SK-N-SH (cell line): Measurements from ENCODE around the gene EHMT2. TPM values are rescaled to one million over a fixed set of nuclear protein-coding genes. Genes with fewer than 3 reads are reported as not detected.

Experiments
- CTCF ChIA-PET: fragments of 300-600, 350-600 bp; formaldehyde crosslinking; extraction: SDS; loops from one replicate; lab custom pipeline; 2021; lab: Yijun Ruan, JAX
- POLR2A ChIA-PET: fragments of 350-600 bp; sonication (Branson Sonifier 250); formaldehyde crosslinking; extraction: SDS; loops from one replicate; lab custom pipeline; 2020; ENCODE audit warnings: antibody characterized with exemption, inconsistent platforms; lab: Yijun Ruan, JAX
- DNase-seq: peaks from one replicate; pipeline ENCODE4 v3.0.0; 2012
- H2AFZ ChIP-seq: fragments of 200-600 bp; sonication (generic); 2 replicates; pipeline ENCODE4 v1.8.1; 2016; ENCODE audit warnings: antibody characterized with exemption, mild to moderate bottlenecking, low read depth
- H3F3A ChIP-seq: fragments of 200-600 bp; sonication (generic); replicated peaks from 2 replicates; pipeline ENCODE3; 2016; ENCODE audit warnings: antibody characterized with exemption, mild to moderate bottlenecking; ENCODE audit not compliant: insufficient read depth
- H3K27ac ChIP-seq, 2 experiments: fragments of 200-500 bp in 1 of 2; fragments of 200-600 bp in 1 of 2; sonication (Bioruptor generic) in 1 of 2; sonication (generic), shearing (Covaris generic) in 1 of 2; 2 replicates each; pipeline versions ENCODE4 v1.5.1 to v1.6.1; 2014 to 2016; ENCODE audit warnings: low read depth in 2 of 2, inconsistent platforms in 1 of 2, low read length in 1 of 2, mild to moderate bottlenecking in 1 of 2, mixed read lengths in 1 of 2
- H3K27me3 ChIP-seq: fragments of 200-600 bp; sonication (generic), shearing (Covaris generic); 2 replicates; pipeline ENCODE4 v1.6.1; 2016; ENCODE audit warnings: mixed run types; ENCODE audit not compliant: insufficient read depth
- H3K36me3 ChIP-seq, 2 experiments: fragments of 200-500 bp in 1 of 2; fragments of 200-600 bp in 1 of 2; sonication (Bioruptor generic) in 1 of 2; sonication (generic) in 1 of 2; replicated peaks in 1 of 2; 2 replicates each; pipeline versions ENCODE3 to v1.5.1; 2014 to 2016; ENCODE audit warnings: low read length in 1 of 2, mild to moderate bottlenecking in 1 of 2; ENCODE audit not compliant: insufficient read depth in 2 of 2, control insufficient read depth in 1 of 2
- H3K4me1 ChIP-seq, 2 experiments: fragments of 200-500 bp in 1 of 2; fragments of 200-600 bp in 1 of 2; sonication (Bioruptor generic) in 1 of 2; sonication (generic), shearing (Covaris generic) in 1 of 2; 2 replicates each; pipeline versions ENCODE4 v1.5.1 to v1.6.1; 2014 to 2016; ENCODE audit warnings: low read depth in 1 of 2, low read length in 1 of 2, mixed run types in 1 of 2; ENCODE audit not compliant: insufficient read depth in 2 of 2, control insufficient read depth in 1 of 2
- H3K4me2 ChIP-seq: fragments of 200-600 bp; sonication (generic), shearing (Covaris generic); 2 replicates; pipeline ENCODE4 v1.6.1; 2017; ENCODE audit warnings: mixed run types
- H3K4me3 ChIP-seq, 2 experiments: fragments of 200-500 bp in 1 of 2; fragments of 200-600 bp in 1 of 2; sonication (Bioruptor generic) in 1 of 2; sonication (generic), shearing (Covaris generic) in 1 of 2; 2 replicates each; pipeline versions ENCODE4 v1.5.1 to v1.8.1; 2014 to 2016; ENCODE audit warnings: low read depth in 2 of 2, inconsistent platforms in 1 of 2, low read length in 1 of 2, mild to moderate bottlenecking in 1 of 2, mixed read lengths in 1 of 2, moderate library complexity in 1 of 2
- H3K79me2 ChIP-seq: fragments of 200-600 bp; sonication (generic); 2 replicates; pipeline ENCODE4 v1.8.1; 2017; ENCODE audit warnings: mild to moderate bottlenecking; ENCODE audit not compliant: insufficient read depth
- H3K9ac ChIP-seq: fragments of 200-600 bp; sonication (generic); 2 replicates; pipeline ENCODE4 v1.6.1; 2017; ENCODE audit warnings: mixed run types
- H3K9me2 ChIP-seq: fragments of 200-600 bp; sonication (generic); 2 replicates; pipeline ENCODE4 v1.6.1; 2017; ENCODE audit warnings: mixed run types
- H3K9me3 ChIP-seq: fragments of 200-600 bp; sonication (generic); 2 replicates; pipeline ENCODE4 v1.6.1; 2017; ENCODE audit warnings: mixed run types, mild to moderate bottlenecking, moderate library complexity
- H4K20me1 ChIP-seq: fragments of 200-600 bp; sonication (generic); 2 replicates; pipeline ENCODE4 v1.6.1; 2017; ENCODE audit warnings: mild to moderate bottlenecking, mixed run types; ENCODE audit not compliant: insufficient read depth
- EP300 ChIP-seq, 2 experiments: IDR thresholded peaks; 2 replicates each; pipeline versions ENCODE4 v1.4.0 to v1.6.1; 2012; ENCODE audit warnings: borderline replicate concordance in 1 of 2, low read depth in 1 of 2, low read length in 1 of 2
- EZH2phosphoT487 ChIP-seq: fragments of 200-600 bp; sonication (generic); IDR thresholded peaks from 2 replicates; pipeline ENCODE4 v1.6.1; 2017; ENCODE audit warnings: low read depth, mixed run types, mild to moderate bottlenecking, antibody characterized with exemption, moderate library complexity, borderline replicate concordance
- FOSL2 ChIP-seq: IDR thresholded peaks from 2 replicates; pipeline ENCODE4 v1.4.0; 2012; ENCODE audit warnings: low read depth, mild to moderate bottlenecking, moderate library complexity, borderline replicate concordance
- FOXJ3 ChIP-seq: sonication (generic); formaldehyde crosslinking; IDR thresholded peaks from 2 replicates; pipeline ENCODE4 v1.5.1; 2020; ENCODE audit warnings: mild to moderate bottlenecking, missing genetic modification reagents
- FOXM1 ChIP-seq: IDR thresholded peaks from 2 replicates; pipeline ENCODE4 v1.4.0; 2012; ENCODE audit warnings: low read depth, mild to moderate bottlenecking
- GATA2 ChIP-seq: sonication (generic); formaldehyde crosslinking; IDR thresholded peaks from 2 replicates; pipeline ENCODE4 v1.5.0; 2020; ENCODE audit warnings: mild to moderate bottlenecking, missing genetic modification reagents
- MEF2A ChIP-seq: IDR thresholded peaks from 2 replicates; pipeline ENCODE4 v1.4.0; 2012; ENCODE audit warnings: low read depth, borderline replicate concordance
- NFIC ChIP-seq: IDR thresholded peaks from 2 replicates; pipeline ENCODE4 v1.4.0; 2012; ENCODE audit warnings: borderline replicate concordance
- POLR2AphosphoS5 ChIP-seq: IDR thresholded peaks from 2 replicates; pipeline ENCODE4 v1.6.1; 2012; ENCODE audit warnings: low read depth, low read length
- RAD21 ChIP-seq: IDR thresholded peaks from 2 replicates; pipeline ENCODE4 v1.6.1; 2012; ENCODE audit warnings: mild to moderate bottlenecking, low read length
- RCOR1 ChIP-seq: fragments of 150-350 bp; IDR thresholded peaks from 2 replicates; pipeline ENCODE4 v1.6.1; 2017; ENCODE audit warnings: antibody characterized with exemption, low read length
- SIN3A ChIP-seq: IDR thresholded peaks from 2 replicates; pipeline ENCODE4 v1.6.1; 2012; ENCODE audit warnings: low read depth, mild to moderate bottlenecking, low read length, moderate library complexity, borderline replicate concordance
- TAF1 ChIP-seq: IDR thresholded peaks from 2 replicates; pipeline ENCODE4 v1.6.1; 2012; ENCODE audit warnings: low read depth, mild to moderate bottlenecking, low read length, moderate library complexity, borderline replicate concordance
- TCF12 ChIP-seq: IDR thresholded peaks from 2 replicates; pipeline ENCODE4 v1.4.0; 2012
- YY1 ChIP-seq: IDR thresholded peaks from 2 replicates; pipeline ENCODE4 v1.4.0; 2012; ENCODE audit warnings: low read depth, mild to moderate bottlenecking
- WGBS: methylation state at CpG from one replicate; pipeline ENCODE4 v1.1.6; 2017; ENCODE audit warnings: low lambda C conversion rate; 5-methylcytosine and 5-hydroxymethylcytosine counted together
- polyA plus RNA-seq, 3 experiments: library from polyadenylated mRNA; depleted of rRNA; stranded (reverse); fragments of >200 nt; gene quantifications; 2 replicates each; pipeline ENCODE4 v1.2.3, GENCODE V29; 2012
- TF ChIP-seq, protein P1 (sequence below): fragments of 200-600 bp; sonication (generic); IDR thresholded peaks from 2 replicates; pipeline ENCODE4 v1.6.1; 2017; ENCODE audit warnings: antibody characterized with exemption, mild to moderate bottlenecking, moderate library complexity
- TF ChIP-seq, protein P2 (sequence below): IDR thresholded peaks from 2 replicates; pipeline ENCODE4 v1.4.0; 2012; ENCODE audit warnings: low read depth, borderline replicate concordance
- TF ChIP-seq, protein P3 (sequence below): IDR thresholded peaks from 2 replicates; pipeline ENCODE4 v1.4.0; 2012; ENCODE audit warnings: low read depth
- TF ChIP-seq, protein P4 (sequence below): IDR thresholded peaks from 2 replicates; pipeline ENCODE4 v1.4.0; 2012; ENCODE audit warnings: low read depth, borderline replicate concordance

Gene EHMT2
- polyA plus RNA-seq, 1 of the 3 experiments (the other 2 are of a cell fraction), result 72.0 TPM

DNA sequence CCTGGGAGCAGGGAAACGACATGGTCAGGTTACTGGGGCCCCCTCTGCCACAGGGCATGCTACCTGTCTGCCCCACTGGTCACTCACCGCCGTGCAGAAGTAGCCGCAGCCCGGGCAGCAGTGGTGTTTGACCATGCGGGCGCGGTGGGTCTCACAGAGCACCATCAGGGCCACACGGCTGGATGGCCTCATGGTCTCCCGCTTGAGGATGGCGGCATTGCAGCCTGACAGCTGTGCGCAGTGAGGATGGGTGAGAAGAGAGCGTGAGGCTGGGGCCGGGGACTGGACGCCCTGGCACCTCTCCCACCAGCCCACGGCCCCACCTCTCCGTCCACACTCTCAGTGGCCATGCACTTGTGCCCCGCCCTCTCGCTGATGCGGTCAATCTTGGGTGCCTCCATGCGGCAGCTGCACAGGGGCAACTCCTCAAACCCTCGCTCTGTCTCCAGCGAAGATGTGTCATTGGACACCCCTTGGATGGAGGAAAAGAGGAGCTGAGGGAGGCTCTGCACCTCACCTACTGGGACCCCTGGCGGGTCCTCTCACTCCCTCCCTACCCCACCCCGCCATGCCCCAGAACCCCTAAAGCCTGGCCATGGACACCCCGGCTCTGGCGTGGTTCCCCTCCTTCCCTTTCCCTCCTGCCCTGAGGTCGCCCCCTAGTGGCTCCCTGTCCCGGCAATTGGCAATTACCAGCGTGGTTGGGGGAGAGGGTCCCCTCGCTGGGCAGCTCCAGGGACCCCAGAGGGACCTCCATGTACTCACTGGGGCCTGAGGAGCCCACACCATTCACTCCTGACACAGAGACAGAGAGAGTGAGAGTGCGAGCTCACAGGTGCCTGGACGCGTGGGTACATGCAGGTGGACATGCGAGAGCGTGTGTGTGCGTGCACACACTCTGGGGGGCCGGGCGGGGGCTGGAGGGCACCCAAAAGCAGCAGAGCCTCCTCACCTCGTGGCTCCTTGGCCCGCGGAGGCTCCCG, 8.9 kb downstream of the EHMT2 start:
- peak; percentile 30; the same call in 1 of the 2 replicates for TF ChIP-seq RAD21
- TF ChIP-seq, protein P1, sequence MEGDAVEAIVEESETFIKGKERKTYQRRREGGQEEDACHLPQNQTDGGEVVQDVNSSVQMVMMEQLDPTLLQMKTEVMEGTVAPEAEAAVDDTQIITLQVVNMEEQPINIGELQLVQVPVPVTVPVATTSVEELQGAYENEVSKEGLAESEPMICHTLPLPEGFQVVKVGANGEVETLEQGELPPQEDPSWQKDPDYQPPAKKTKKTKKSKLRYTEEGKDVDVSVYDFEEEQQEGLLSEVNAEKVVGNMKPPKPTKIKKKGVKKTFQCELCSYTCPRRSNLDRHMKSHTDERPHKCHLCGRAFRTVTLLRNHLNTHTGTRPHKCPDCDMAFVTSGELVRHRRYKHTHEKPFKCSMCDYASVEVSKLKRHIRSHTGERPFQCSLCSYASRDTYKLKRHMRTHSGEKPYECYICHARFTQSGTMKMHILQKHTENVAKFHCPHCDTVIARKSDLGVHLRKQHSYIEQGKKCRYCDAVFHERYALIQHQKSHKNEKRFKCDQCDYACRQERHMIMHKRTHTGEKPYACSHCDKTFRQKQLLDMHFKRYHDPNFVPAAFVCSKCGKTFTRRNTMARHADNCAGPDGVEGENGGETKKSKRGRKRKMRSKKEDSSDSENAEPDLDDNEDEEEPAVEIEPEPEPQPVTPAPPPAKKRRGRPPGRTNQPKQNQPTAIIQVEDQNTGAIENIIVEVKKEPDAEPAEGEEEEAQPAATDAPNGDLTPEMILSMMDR, result peak; percentile 85
- no peak for TF ChIP-seq MEF2A
- H3K4me2 ChIP-seq, result no peak overlapping the region
- no peak overlapping the region for H3K9ac ChIP-seq
- H3F3A ChIP-seq, result peaks cover 3% of the 10 kb centered on the region
- H3K27me3 ChIP-seq, result no peaks in the 10 kb centered on the region
- ChIA-PET CTCF (interaction anchor here (0.6 to 3.6 kb wide), 15 partner anchors 8 to 208 kb away, joined by 3 to 16 read pairs (median 3); partner anchors contain the start of gene DDAH2), POLR2A (interaction anchor here (1.6 kb wide), 1 partner anchor 10 kb away, joined by 4 read pairs; no protein-coding TSS in a partner anchor)
- H3K4me3 ChIP-seq, result no peak overlapping the region
- H2AFZ ChIP-seq, result no peak overlapping the region
- no peaks in the 10 kb centered on the region for H3K4me1 ChIP-seq
- peak; percentile 83 for DNase-seq
- peaks cover 38 to 69% of the 10 kb centered on the region in 2 experiments for H3K36me3 ChIP-seq
- H3K79me2 ChIP-seq, result no peaks in the 10 kb centered on the region
- no peak overlapping the region for H3K27ac ChIP-seq
- no peaks in the 10 kb centered on the region for H4K20me1 ChIP-seq
- WGBS, result 77% methylated on average over 26 of the region's 43 CpGs
- no peaks in the 10 kb centered on the region for H3K9me3 ChIP-seq
- no peaks in the 10 kb centered on the region for H3K9me2 ChIP-seq

DNA sequence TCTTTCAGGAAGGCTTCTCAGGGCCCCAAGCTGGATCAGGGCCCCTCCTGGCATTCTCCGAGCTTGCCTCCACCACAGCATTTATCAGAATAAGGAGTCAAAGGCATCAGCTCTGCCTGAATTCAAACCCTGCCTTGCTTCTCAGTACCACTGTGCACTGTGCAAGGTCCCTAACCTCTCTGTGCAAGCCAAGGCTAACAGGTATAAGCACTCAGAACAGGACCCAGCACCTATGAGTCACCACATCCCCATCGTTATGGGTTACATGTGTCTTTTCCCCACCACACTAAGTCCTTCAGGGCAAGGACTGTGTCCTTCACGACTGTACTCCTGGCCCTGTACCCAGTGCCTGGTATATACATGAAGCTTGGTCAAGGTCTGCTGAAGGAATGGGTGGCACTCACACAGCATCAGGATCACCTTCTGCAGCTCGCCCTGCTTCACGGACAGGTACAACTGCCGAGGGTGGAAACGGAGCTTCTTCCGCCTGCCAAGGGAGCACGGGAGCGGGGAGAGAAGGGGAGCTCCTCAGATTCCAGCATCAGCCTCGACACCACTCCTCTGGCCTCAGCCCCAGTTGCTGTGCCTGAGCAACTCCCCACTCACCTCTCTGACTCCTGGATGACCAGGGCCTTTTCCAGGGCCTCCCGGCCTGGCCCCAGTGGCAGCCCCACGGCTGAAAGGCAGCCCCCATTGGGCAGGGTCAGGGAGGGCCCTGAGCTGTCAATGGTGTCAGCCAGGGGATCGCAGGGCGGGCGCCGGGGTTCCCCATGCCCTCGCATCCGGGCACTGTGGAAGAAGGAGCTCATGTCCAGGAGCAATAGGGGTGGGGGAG, 10.1 kb downstream of the EHMT2 start:
- H3K4me3 ChIP-seq, result no peak overlapping the region
- H3K4me2 ChIP-seq, result no peak overlapping the region
- no peaks in the 10 kb centered on the region for H3K9me3 ChIP-seq
- H3F3A ChIP-seq, result peaks cover 3% of the 10 kb centered on the region
- H2AFZ ChIP-seq, result no peak overlapping the region
- DNase-seq, result peak; percentile 30
- no peaks in the 10 kb centered on the region for H3K79me2 ChIP-seq
- peaks cover 30 to 68% of the 10 kb centered on the region in 2 experiments for H3K36me3 ChIP-seq
- H3K9ac ChIP-seq, result no peak overlapping the region
- H3K4me1 ChIP-seq, result no peaks in the 10 kb centered on the region
- WGBS, result 96% methylated on average over 17 of the region's 19 CpGs
- no peak overlapping the region for H3K27ac ChIP-seq
- ChIA-PET POLR2A (interaction anchor here (1.1 kb wide), 1 partner anchor 25 kb away, joined by 3 read pairs; the partner anchor contains the start of gene NEU1), CTCF (interaction anchor here (0.8 to 3.6 kb wide), 6 partner anchors 9 to 208 kb away, joined by 3 to 16 read pairs (median 3); no protein-coding TSS in a partner anchor)
- no peaks in the 10 kb centered on the region for H4K20me1 ChIP-seq
- H3K9me2 ChIP-seq, result no peaks in the 10 kb centered on the region
- TF ChIP-seq MEF2A (no peak), FOXJ3 (no peak), TCF12 (no peak), SIN3A (no peak), RAD21 (no peak), YY1 (no peak), RCOR1 (no peak), GATA2 (CRISPR knock-in tag) (no peak), POLR2AphosphoS5 (no peak), NFIC (no peak), FOSL2 (no peak), FOXM1 (no peak), EZH2phosphoT487 (no peak), TAF1 (no peak), EP300 (IDR thresholded peaks at IDR 0.05; ENCODE audit: borderline replicate concordance in 1 of 2, low read depth in 1 of 2, low read length in 1 of 2) (no peak)
- TF ChIP-seq, protein P2, sequence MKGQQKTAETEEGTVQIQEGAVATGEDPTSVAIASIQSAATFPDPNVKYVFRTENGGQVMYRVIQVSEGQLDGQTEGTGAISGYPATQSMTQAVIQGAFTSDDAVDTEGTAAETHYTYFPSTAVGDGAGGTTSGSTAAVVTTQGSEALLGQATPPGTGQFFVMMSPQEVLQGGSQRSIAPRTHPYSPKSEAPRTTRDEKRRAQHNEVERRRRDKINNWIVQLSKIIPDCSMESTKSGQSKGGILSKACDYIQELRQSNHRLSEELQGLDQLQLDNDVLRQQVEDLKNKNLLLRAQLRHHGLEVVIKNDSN, result no peak
- TF ChIP-seq, protein P3, sequence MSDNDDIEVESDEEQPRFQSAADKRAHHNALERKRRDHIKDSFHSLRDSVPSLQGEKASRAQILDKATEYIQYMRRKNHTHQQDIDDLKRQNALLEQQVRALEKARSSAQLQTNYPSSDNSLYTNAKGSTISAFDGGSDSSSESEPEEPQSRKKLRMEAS, result no peak
- TF ChIP-seq, protein P4, sequence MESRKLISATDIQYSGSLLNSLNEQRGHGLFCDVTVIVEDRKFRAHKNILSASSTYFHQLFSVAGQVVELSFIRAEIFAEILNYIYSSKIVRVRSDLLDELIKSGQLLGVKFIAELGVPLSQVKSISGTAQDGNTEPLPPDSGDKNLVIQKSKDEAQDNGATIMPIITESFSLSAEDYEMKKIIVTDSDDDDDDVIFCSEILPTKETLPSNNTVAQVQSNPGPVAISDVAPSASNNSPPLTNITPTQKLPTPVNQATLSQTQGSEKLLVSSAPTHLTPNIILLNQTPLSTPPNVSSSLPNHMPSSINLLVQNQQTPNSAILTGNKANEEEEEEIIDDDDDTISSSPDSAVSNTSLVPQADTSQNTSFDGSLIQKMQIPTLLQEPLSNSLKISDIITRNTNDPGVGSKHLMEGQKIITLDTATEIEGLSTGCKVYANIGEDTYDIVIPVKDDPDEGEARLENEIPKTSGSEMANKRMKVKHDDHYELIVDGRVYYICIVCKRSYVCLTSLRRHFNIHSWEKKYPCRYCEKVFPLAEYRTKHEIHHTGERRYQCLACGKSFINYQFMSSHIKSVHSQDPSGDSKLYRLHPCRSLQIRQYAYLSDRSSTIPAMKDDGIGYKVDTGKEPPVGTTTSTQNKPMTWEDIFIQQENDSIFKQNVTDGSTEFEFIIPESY, result no peak
- H3K27me3 ChIP-seq, result no peaks in the 10 kb centered on the region
